Measurements from ENCODE around the gene HRH3. TPM values are rescaled to one million over a fixed set of nuclear protein-coding genes. Genes with fewer than 3 reads are reported as not detected.

HRH3 gene
- total RNA-seq, 1 donor from 2014 or later = 0.07 TPM

DNA sequence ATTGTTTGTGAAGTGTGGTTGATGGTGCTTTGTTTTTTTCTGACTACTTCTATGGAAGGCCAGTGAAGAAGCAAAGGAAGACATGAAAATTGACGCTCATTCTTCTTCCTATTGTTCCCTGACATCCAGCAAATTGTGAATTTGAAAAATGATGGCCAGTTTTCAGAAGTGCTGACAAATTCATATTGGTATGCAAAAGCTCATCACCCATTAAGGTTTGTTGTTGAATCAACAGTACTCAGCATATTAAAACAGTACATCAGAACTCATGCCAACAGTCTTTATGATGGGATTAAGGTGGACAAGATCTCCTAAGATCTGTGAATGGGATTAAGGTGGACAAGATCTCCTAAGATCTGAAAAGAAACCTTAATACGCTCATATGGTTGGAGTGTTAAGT lies 38.3 kb downstream of the HRH3 start:
- Histone ChIP-seq H3K27ac (ENCODE audit: low read depth, low read length) (no peak overlapping the region), H3K79me2 (ENCODE audit: insufficient read depth, low read length) (peaks cover 35% of the 10 kb centered on the region), H3K4me1 (ENCODE audit: insufficient read depth, low read length) (peaks cover 13% of the 10 kb centered on the region), H3K27me3 (ENCODE audit: insufficient read depth, low read length) (no peaks in the 10 kb centered on the region), H4K20me1 (ENCODE audit: insufficient read depth, low read length) (peaks cover 1% of the 10 kb centered on the region), H3K4me2 (ENCODE audit: low read length) (peak overlapping the region; percentile 99), H2AFZ (ENCODE audit: low read depth, low read length) (no peak overlapping the region), H3K36me3 (ENCODE audit: insufficient read depth, low read length) (peaks cover 2% of the 10 kb centered on the region), H3K9me3 (ENCODE audit: insufficient read depth, low read depth, low read length) (no peaks in the 10 kb centered on the region), H3K4me3 (ENCODE audit: insufficient read depth, low read depth, low read length) (peak overlapping the region; percentile 88), H3K9ac (ENCODE audit: low read length) (peak overlapping the region; percentile 96)
- TF ChIP-seq EZH2 (IDR thresholded peaks at IDR 0.05; ENCODE audit: insufficient read depth, low read length) (no peak), CTCF (IDR thresholded peaks at IDR 0.05; ENCODE audit: insufficient read depth, low read depth, low read length) (no peak)
- H3K4me3 Mint-ChIP-seq (ENCODE audit: unreplicated experiment) = peak overlapping the region; percentile 96
- peaks cover 6% of the 10 kb centered on the region for H3K4me1 Mint-ChIP-seq (ENCODE audit: low read depth, unreplicated experiment)
- peaks cover 1% of the 10 kb centered on the region for H3K36me3 Mint-ChIP-seq (ENCODE audit: low read depth, unreplicated experiment)
- no peaks in the 10 kb centered on the region for H3K27me3 Mint-ChIP-seq (ENCODE audit: low read depth, unreplicated experiment)
- no peak overlapping the region for H3K27ac Mint-ChIP-seq (ENCODE audit: unreplicated experiment)
- DNase-seq (ENCODE audit: low read depth) (no peak), FAIRE-seq (no peak)
- H3K9me3 Mint-ChIP-seq (ENCODE audit: unreplicated experiment) = no peaks in the 10 kb centered on the region

DNA sequence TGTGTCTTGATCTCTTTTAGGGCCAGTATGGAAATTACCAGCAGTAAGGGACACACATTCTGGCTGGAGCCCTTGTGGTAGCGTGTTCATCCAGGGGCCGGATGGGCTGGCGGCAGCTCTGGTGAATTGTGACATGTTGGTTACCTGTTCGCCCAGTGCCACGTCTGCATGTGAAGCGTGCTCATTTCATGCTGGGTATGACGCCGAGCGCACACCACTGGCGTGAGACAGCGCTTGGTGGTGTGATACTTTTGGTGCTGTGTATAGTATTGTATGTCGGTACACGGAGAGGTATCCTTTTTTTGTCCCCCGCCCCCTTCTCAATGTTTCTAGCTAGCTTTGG lies 40.9 kb downstream of the HRH3 start:
- Mint-ChIP-seq H3K27ac (ENCODE audit: unreplicated experiment) (no peak overlapping the region), H3K36me3 (ENCODE audit: low read depth, unreplicated experiment) (peaks cover 8% of the 10 kb centered on the region), H3K4me1 (ENCODE audit: low read depth, unreplicated experiment) (peaks cover 5% of the 10 kb centered on the region), H3K9me3 (ENCODE audit: unreplicated experiment) (no peaks in the 10 kb centered on the region), H3K27me3 (ENCODE audit: low read depth, unreplicated experiment) (no peaks in the 10 kb centered on the region), H3K4me3 (ENCODE audit: unreplicated experiment) (no peak overlapping the region)
- Histone ChIP-seq H3K9me3 (ENCODE audit: insufficient read depth, low read depth, low read length) (no peaks in the 10 kb centered on the region), H3K36me3 (ENCODE audit: insufficient read depth, low read length) (peaks cover 8% of the 10 kb centered on the region), H3K4me3 (ENCODE audit: insufficient read depth, low read depth, low read length) (no peak overlapping the region), H3K27ac (ENCODE audit: low read depth, low read length) (no peak overlapping the region), H3K4me1 (ENCODE audit: insufficient read depth, low read length) (peaks cover 13% of the 10 kb centered on the region), H3K4me2 (ENCODE audit: low read length) (no peak overlapping the region), H3K9ac (ENCODE audit: low read length) (no peak overlapping the region), H3K79me2 (ENCODE audit: insufficient read depth, low read length) (peaks cover 12% of the 10 kb centered on the region), H2AFZ (ENCODE audit: low read depth, low read length) (no peak overlapping the region), H3K27me3 (ENCODE audit: insufficient read depth, low read length) (no peaks in the 10 kb centered on the region), H4K20me1 (ENCODE audit: insufficient read depth, low read length) (no peaks in the 10 kb centered on the region)
- DNase-seq (ENCODE audit: low read depth) = no peak
- no peak for FAIRE-seq
- TF ChIP-seq CTCF (IDR thresholded peaks at IDR 0.05; ENCODE audit: insufficient read depth, low read depth, low read length) = no peak
- no peak for TF ChIP-seq EZH2 (IDR thresholded peaks at IDR 0.05; ENCODE audit: insufficient read depth, low read length)

DNA sequence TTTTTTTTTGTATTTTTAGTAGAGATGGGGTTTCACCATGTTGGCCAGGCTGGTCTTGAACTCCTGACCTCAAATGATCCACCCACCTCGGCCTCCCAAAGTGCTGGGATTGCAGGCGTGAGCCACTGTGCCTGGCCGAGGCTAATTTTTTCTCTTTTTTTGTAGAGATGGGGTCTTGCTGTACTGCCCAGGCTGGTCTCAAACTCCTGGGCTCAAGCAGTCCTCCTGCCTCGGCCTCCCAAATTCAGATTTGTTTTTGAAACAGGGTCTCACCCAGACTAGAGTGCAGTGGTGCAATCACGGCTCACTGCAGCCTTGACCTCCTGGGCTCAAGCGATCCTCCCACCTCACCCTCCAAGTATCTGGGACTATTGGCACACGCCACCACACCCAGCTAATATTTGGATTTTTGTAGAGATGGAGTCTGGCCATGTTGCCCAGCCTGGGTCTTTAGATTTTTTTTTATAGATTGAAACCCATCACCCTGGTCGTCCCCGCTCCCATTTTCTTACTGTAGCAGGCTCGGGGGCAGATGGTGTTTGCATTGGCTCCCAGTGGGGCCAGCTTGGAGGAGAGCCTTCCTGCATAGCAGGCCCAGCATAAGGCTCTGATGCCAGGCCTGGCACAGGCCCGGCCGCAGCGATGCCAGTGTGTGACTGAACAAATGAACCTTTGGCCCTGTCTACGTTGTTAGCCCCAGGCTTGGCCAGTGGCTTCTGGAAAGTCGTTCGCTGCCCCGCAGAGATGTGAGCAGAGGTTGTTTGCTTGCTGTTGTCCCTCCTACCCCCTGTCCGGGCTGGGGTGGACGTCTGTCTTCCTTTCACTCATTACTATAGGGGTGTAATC lies 41.5 kb downstream of the HRH3 start:
- H3K27ac Mint-ChIP-seq (ENCODE audit: unreplicated experiment) = no peak overlapping the region
- H3K4me3 Mint-ChIP-seq (ENCODE audit: unreplicated experiment) = no peak overlapping the region
- FAIRE-seq = no peak

More for the DNA sequence above, 41.5 kb downstream of the HRH3 start:
- Mint-ChIP-seq H3K36me3 (ENCODE audit: low read depth, unreplicated experiment) (peaks cover 8% of the 10 kb centered on the region), H3K27me3 (ENCODE audit: low read depth, unreplicated experiment) (no peaks in the 10 kb centered on the region), H3K9me3 (ENCODE audit: unreplicated experiment) (no peaks in the 10 kb centered on the region), H3K4me1 (ENCODE audit: low read depth, unreplicated experiment) (peaks cover 1% of the 10 kb centered on the region)
- TF ChIP-seq CTCF (IDR thresholded peaks at IDR 0.05; ENCODE audit: insufficient read depth, low read depth, low read length) = no peak
- no peak for TF ChIP-seq EZH2 (IDR thresholded peaks at IDR 0.05; ENCODE audit: insufficient read depth, low read length)
- Histone ChIP-seq H3K4me3 (ENCODE audit: insufficient read depth, low read depth, low read length) (no peak overlapping the region), H3K4me1 (ENCODE audit: insufficient read depth, low read length) (peaks cover 9% of the 10 kb centered on the region), H3K9ac (ENCODE audit: low read length) (no peak overlapping the region), H3K79me2 (ENCODE audit: insufficient read depth, low read length) (peaks cover 6% of the 10 kb centered on the region), H3K4me2 (ENCODE audit: low read length) (no peak overlapping the region), H2AFZ (ENCODE audit: low read depth, low read length) (no peak overlapping the region), H3K36me3 (ENCODE audit: insufficient read depth, low read length) (peaks cover 8% of the 10 kb centered on the region), H3K27ac (ENCODE audit: low read depth, low read length) (no peak overlapping the region), H3K27me3 (ENCODE audit: insufficient read depth, low read length) (no peaks in the 10 kb centered on the region), H3K9me3 (ENCODE audit: insufficient read depth, low read depth, low read length) (no peaks in the 10 kb centered on the region), H4K20me1 (ENCODE audit: insufficient read depth, low read length) (no peaks in the 10 kb centered on the region)
- DNase-seq (ENCODE audit: low read depth) = no peak

Data from astrocyte (in vitro differentiated cells and primary cell).